Fibroblast of villous mesenchyme (primary cell): ENCODE results near the gene RASA3. TPM values are rescaled to one million over a fixed set of nuclear protein-coding genes. Genes with fewer than 3 reads are reported as not detected.

Source experiments
- DNase-seq: peaks from one replicate; pipeline ENCODE4 v3.0.0-alpha.2; 2010; ENCODE audit warnings: low read depth
- H3K4me3 ChIP-seq: 2 replicates; pipeline ENCODE4 v1.5.1; 2011; ENCODE audit warnings: low read depth, mild to moderate bottlenecking, low read length
- total RNA-seq: library from RNA; depleted of rRNA; stranded (reverse); fragments of >200 nt; gene quantifications from 2 replicates; pipeline ENCODE4 v1.2.3, GENCODE V29; 2012
- TF ChIP-seq, protein P1 (sequence below): IDR thresholded peaks from 2 replicates; pipeline ENCODE4 v1.5.1; 2012; ENCODE audit warnings: low read depth, mild to moderate bottlenecking, low read length; ENCODE audit not compliant: insufficient read depth

RASA3 gene
- total RNA-seq, 1 donor, result 34.1 TPM

DNA sequence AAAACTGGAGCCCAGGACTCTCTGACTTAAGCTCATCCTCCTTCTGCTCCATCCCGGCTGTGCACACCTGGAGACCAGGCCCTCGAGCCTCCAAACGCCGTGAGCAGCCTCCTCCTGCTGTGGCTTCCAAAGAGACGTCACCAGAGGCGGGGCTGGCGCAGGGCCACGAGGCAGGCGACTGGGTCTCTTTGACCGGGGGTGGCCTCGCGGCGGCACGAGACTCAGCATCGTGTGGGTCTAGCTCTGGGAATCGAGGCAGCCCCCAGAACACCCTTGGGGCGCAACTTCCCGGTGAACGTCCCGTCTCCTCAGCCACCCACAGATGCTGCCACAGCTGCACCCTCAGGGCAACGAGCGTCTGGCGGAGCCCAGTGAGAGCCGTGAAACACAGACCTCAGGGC, 22.8 kb downstream of the RASA3 start:
- no peak overlapping the region for H3K4me3 ChIP-seq
- TF ChIP-seq, protein P1, sequence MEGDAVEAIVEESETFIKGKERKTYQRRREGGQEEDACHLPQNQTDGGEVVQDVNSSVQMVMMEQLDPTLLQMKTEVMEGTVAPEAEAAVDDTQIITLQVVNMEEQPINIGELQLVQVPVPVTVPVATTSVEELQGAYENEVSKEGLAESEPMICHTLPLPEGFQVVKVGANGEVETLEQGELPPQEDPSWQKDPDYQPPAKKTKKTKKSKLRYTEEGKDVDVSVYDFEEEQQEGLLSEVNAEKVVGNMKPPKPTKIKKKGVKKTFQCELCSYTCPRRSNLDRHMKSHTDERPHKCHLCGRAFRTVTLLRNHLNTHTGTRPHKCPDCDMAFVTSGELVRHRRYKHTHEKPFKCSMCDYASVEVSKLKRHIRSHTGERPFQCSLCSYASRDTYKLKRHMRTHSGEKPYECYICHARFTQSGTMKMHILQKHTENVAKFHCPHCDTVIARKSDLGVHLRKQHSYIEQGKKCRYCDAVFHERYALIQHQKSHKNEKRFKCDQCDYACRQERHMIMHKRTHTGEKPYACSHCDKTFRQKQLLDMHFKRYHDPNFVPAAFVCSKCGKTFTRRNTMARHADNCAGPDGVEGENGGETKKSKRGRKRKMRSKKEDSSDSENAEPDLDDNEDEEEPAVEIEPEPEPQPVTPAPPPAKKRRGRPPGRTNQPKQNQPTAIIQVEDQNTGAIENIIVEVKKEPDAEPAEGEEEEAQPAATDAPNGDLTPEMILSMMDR, result no peak
- peak; percentile 55 for DNase-seq

- H3K4me3 ChIP-seq, result no peak overlapping the region
- DNase-seq, result no peak
- TF ChIP-seq, protein P1, result no peak
Measured at GRCh38 chr13:114108894-114109293, 23.5 kb downstream of the RASA3 start.

- no peak for DNase-seq
- TF ChIP-seq, protein P1, result no peak
- no peak overlapping the region for H3K4me3 ChIP-seq
Measured at GRCh38 chr13:114108141-114108761, 24.2 kb downstream of the RASA3 start.

DNA sequence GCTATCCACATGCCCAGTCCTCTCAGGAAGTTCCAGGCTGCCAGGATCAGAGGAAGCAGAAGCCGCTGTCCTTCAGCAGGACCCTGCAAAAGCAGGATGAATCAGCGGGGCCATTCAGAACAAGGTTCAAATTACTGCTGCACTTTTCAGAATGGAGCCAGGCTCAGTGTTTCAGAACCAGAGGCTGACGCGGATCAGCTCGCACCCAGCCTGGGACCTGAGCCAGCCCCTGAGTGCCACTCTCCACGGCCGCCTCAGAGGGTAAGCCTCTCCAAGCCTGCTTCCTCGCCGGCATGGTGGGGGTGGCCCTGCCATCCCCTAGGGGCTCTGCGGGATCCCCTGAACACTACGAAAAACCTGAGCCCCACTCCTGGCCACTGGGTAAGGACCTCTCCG, 24.7 kb downstream of the RASA3 start:
- H3K4me3 ChIP-seq, result no peak overlapping the region
- DNase-seq, result peak; percentile 80
- TF ChIP-seq, protein P1, result no peak

- no peak overlapping the region for H3K4me3 ChIP-seq
- TF ChIP-seq, protein P1, result no peak
- DNase-seq, result no peak
Measured at GRCh38 chr13:114106991-114107685, 25.3 kb downstream of the RASA3 start.

- no peak for DNase-seq
- TF ChIP-seq, protein P1, result no peak
- no peak overlapping the region for H3K4me3 ChIP-seq
Measured at GRCh38 chr13:114106526-114106925, 25.9 kb downstream of the RASA3 start.
